ENCODE results near the gene NFIL3.
A peak's percentile ranks its signal among the peaks of the same experiment; 100 is the strongest.

NFIL3 gene

DNA sequence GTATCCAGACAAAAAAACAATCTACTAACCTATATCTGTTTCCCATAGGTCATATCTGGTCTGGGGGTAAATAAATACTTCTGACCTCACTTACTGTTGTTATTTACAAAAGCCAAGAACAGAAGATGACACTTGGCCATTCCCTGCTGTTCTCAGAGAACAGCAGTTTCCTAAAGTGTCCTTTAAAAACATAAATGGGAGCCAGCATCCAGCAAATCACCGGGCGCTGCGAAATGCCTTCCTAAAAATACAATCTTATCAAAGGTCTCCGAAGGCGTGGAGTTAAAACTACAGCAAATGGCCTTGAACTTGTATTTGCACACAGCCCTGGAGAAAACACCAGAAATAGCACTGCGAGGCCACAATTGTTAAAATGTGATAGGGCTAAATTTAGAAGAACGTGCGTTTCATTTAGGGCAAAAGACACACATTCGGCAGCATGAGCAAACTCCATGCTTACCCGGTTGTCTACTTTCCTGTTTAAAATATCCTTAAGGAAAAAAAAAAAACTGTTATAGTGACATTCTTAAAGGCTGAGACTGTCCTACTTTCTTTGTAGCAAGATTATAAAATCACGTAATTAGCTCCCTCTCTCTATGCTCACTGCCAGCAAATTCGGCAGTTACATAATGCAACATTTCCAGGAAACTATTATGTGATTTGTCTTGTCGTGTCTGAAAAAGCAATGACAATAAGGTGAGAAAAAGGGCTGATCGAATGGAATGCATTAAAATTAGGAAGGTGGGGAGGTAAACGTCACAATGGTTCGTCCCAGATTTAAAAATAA is 1.5 kb downstream of the NFIL3 start:
- DNase-seq = no peak

DNA sequence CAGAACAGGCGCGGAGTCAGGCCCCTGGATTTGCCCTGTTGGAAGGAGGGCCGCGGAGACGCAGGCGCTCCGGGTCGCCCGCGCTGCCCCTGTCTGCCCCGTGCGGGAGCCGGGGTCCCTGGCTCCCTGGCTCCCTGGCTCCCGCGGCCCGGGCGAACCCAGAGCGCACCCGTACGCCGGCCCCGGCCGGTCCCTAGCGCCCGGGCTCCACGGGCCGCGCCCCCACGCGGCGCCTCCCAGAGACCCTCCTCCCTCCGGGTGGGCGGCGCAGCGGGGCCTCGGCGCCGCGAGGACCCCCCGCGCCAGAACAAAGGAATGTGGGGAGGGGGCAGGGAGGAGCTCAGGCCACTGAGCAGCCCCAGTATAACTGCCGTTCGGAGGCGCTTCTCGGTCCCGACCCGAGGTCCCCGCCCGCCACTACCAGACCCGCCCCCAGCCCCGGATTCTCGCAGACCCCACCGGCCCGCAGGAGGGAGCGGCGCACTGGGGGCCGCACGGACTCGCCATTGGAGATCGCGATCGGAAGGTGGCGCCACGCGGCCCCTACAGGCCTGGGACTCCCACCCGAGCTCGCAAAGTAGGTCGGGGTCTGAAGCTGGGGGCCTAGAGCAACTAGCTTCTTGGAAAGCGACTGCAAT is 2.4 kb downstream of the NFIL3 start:
- DNase-seq = no peak

DNA sequence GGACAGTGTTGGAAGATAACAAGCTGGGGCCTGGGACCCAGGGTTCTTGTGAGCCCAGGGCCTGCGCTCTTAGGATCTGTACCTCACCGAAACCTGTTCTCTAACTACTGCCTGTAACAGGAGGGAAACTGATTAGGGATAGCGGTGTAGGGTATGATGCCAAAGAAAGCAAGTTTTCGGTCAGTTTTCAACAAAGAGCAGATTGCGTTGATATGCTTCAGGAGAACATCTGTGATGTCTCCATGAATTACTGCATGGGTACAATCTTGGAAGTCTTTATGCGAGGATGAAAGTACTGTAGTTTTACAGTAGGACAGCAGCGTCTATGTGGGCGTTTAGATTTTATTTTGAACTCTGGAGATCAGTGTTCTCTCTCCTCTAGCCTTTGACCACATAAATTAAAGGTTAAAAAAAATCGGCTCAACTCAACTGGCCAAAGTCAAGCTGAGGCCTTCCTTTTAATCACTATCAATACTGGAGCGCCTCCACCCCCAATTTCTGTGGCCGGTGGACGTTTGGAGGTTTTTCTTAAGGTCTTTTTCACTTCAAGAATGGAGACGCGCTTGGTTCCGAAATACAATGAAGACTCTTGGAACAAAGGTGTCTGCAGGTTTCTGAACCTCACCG is 3.0 kb downstream of the NFIL3 start:
- DNase-seq = no peak

DNA sequence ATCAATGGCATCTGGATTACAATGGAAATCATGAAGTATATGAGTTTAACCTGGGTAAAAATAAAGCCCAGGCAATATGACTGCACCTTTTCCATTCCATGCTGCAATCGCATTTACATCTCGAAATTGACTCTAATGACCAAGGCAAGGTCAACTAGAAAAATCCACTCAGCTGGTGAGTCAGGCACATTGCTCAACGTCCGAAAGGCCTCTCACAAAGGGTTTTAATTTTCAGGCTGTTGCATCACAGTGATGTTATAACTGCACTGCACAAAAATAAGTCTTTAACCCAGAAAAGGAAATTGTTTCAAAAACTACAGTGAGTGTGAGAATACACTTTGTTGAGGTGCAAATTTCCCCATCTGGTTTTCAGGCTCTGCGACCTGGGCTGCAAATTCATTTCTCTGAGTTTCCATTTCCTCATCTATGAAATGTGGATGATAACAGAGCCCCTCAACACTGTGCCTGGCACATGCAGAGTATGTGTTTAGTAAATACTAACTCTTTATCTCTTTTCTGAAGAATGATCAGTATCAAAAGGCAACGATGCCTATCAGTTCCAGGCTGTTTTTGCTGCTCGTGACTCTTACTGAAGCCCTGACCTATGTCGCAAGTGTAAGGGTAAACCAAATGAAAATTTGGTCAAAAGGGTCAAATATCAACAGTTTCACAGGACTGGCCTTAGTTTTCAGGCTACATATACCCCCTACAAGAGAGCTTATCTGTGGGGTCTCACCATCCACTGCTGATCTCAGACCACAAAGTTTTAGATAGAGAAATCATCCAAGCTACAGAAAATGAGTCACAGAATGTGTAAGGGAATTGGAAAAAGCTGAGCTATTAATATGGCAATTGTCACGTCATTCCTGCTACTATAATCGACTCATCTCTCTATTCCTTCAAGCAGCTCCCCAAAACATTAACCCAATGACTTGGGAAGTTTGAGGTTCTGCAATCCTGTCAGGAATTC is 4.1 kb downstream of the NFIL3 start:
- peak in 1 of 2 donors; percentile 68 for DNase-seq

DNA sequence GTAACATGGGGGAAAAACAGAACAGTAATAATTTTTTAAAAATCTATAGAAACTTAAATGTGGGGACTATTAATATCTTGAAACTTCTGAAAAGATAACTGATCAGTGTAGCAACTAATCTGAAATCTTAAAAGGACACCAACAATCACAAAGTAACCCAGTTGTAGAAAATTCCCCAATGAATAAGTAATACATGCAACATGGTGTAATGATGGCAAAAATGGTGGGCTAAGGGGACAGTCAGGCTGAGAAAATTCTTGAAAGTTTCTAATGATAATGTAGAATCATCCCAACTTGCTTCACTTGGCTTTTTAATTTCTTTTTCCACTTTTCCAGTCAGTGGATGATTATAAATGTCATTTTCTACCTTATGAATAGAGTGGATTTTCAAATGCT is 5.4 kb downstream of the NFIL3 start:
- DNase-seq = no peak

DNA sequence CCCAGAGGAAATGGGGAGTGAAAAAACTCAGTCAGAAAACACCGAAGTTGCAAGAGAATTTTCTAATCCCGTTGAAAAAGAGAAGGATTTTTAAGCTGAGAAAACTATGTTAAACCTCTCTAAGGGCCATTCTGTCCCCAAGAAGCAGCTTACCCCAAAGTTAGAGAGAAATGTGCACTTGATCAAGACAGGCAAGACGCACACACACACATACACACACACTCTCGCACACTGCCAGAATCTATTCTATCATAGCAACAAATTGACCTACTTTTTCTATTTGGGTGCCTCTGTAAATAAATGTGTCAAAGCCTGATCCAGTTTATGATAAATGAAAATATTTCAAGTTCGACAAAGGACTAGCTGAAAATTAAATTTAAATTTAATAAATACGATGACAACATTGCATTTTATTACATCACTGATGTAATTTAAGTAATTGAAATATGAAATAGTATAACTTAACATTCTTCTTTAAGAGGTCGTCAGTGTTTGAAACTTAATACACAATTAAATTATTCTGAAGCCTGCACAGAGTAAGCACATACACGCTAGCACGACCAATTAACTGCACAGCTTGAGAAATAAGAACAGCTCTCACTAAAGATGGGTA is 5.9 kb downstream of the NFIL3 start:
- DNase-seq = no peak

DNA sequence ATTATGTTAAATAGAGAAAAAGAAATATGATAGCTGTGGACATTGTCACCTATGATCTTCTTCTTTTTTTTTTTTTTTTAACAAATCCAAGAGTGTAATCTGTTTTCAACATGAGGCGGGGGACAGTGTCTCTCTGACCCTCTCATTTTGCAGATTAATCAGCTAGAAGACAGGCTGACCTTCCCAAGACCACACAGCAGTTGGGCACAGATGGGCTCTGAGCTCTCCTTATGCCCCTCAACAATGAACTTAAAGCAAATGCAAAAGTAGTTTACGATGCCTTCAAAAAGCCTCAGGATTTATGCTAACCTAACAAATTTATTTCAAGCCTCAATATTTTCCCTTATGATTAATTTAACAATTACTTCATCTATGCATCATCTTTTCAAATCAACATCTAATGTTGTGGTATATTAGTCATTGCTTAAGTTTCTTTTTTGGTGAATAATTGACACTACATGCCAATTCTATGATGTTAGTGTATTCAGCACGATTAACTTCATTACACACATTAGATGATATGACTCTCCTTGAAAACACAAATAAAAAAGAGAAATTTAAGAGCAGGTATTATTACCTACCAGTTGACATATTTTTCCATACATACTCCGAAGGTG is 7.4 kb downstream of the NFIL3 start:
- DNase-seq = no peak

DNA sequence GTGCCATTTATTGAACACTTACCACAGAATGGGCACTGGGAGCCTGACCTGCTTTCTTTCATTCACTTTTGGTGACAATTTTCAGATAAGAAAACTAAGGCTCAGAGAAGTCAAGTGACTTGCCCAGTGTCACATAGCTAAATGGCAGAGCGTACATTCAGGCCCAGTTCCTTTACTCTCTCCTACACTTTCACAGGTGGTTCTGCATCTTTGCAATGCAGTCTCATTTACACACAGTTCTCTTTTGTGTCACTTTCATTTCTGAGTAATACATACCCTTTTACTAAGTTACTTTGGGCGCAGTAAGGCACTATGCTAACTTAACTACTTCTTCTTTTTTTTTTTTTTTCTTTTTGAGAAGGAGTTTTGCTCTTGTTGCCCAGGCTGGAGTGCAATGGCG is 8.3 kb downstream of the NFIL3 start:
- no peak for DNase-seq

DNA sequence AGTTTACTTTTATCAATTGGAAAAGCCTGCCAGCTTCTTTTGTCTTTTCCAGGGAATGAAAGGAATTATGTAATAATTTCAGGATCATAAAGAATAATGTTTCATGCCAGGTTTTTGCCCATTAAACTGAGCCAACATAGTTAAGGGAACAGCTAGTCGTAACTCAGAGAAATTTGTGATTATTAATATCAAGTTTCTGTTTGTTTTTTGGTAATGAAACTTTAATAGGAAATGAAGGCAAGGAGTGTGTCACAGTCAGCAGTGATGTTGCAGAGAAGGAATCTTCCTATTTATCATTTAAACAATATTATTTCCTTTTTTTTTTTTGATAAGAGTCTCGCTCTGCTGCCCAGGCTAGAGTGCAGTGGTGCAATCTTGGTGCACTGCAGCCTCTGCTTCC is 10.7 kb downstream of the NFIL3 start:
- DNase-seq = no peak

DNA sequence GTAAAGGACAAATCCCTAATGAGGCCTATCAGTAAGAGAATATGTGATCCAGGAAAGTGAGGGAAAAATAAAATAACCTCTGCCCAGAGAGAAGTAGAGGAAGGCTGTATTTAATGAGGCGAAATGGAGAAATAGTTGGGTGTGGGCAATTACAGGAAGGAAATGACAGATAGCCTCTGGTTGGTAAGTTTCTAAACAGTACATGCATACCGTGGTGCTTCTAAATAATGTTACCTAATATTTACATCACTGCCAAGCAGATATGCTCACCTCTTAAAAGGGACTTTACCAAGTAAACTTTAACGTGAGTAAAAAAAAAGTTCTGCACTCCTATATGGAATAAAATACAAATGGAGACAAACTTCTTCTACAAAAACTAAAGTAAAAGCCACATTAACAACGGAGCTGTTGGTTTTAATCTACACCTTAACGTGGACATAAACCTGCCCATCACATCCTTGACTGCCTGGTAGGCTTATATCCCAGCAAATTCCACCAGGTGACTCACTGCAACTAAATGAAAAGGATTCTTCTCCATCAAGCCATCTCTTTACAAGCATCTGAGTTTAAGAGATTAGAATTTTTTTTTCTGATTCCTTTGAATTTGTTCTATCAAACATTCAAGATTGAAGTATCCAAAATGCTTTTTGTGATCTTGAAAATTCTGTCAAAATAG is 12.4 kb downstream of the NFIL3 start:
- DNase-seq = no peak

DNA sequence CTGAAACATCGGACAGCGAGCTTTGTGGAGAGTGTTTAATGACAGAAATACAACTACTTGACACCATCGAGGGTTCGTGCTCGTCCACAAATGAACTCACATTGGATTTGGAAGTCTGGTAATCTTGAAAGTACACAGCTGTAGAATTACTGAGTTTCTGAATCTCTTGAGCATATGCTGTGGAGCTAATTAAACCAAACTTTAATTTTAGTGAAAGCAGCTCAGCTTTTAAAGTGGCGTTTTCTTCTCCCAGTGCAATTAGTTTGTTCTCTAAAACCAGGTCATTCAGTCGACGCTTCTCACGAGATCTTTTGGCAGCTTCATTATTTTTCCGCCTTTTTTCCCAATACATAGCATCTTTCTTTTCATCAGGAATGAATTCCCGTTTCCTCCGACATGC is 13.5 kb downstream of the NFIL3 start:
- no peak for DNase-seq

DNA sequence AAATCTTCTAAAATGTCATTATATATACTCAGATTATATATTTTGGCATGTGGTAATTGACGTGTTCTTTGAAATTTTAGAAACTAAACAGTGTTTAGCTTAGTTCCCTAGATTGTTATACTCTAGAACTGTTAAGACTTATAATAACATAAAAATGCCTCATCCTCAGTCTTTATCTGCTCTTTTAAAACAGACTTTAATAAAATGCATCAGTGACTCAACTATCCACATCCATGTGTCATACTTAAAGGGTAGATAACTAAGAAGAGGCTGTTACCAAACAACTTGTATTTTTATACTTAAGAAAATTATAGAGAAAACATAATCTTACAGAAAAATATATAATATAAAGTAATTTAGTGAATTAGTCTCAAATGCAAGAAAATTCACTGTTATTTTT is 15.2 kb downstream of the NFIL3 start:
- no peak for DNase-seq

DNA sequence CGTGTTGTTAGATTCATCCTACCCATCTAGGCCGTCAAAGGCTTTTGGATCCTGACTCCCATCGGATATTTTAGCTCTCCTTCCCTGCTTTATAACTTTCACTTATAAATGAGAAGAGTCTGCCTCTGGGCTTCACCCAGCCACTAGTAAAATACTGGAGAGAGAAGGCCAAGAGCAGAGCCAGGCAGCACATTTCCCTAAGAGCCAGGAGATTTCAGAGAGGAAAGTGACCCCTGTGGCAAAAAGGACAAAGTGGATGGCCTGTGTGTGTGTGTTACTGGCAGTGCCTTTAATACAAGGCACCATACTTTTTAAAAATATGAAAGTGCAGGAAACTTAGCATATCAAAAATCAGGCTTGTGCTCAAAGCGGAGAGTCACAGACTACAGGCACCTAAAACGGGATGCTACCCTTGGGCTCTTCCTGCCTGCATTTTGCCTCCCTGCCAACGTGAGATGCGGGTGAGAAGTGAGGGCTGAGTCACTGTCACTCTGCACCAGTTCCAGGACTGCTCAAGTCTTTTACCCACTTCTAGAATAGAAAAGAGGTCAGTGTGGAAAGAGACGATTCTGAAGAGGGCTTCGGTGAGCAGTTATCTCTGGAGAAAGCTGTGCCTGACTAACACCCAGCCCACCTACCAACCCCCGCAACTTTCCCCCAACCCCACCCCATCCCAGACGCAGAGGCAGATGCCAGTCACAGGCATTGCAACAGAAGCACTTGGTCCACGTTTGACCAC is 15.9 kb downstream of the NFIL3 start:
- DNase-seq = no peak

DNA sequence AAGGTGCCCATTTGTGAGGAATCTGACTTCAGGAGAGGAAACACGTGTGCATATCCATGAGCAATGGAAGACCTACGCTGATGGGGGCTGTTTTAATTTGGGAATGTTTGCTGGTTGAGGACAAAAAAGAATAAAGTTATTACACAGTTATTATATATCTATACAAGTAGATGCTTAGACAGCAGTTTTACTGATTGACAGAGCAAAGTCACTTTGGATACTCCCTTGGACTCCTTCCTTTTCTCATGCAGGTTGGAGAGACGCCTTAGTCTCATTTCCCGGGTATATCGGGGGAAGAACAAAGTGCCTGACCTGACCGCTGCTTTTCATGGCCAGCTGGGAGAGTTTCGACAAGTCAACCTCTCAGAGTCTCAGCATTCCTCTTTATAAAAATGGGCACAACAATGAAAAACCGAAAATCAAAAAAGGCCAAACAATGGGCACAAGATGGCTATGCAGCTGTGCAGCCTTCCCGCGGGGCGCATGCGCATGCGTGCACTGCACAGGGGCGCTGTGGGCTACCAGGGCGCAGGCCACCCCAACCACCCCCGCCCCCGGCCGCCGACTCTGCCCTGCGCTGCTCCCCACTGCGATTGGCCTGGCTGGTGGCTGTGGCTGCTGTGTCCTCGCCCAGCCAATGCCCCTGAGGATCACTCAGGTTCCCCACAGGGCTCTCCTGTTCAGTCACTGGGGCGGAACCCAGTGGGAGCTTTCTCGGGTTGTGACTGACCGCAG is 18.1 kb downstream of the NFIL3 start:
- no peak for DNase-seq

DNA sequence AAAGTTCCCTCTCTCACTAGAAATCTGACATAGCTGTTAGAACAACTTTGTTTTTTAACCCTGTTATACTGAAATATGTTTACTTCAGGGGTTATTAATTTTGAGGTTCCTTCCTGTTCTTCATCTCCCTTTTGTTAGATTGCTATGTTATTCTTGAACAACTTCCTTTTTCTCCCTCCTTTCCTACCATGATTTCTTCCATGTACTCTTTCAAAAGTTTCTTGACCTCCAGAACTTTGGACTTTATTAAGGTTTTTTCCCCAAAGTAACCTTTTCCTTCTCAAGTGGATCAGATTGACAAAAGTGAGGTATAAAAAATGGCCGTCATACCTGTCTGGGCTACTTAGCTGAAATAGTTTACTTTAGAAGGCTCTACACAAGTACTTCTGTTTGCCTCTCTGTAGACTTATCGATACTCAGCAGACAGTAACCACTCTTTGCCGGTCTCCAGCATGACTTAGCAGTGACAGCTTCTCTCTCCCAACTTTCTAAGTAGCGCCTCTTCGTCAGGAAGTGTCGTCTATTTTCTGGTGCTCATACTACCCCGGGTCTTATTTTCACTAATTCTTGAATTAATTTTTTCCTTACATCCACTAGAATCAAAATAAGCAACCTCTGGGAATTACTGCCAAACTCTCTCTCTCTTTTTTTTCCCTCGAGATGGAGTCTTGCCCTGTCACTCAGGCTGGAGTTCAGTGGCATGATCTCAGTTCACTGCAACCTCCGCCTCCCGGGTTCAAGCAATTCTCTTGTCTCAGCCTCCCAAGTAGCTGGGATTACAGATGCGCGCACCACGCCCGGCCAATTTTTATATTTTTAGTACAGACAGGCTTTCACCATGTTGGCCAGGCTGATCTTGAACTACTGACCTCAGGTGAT is 19.7 kb downstream of the NFIL3 start:
- no peak for DNase-seq

DNA sequence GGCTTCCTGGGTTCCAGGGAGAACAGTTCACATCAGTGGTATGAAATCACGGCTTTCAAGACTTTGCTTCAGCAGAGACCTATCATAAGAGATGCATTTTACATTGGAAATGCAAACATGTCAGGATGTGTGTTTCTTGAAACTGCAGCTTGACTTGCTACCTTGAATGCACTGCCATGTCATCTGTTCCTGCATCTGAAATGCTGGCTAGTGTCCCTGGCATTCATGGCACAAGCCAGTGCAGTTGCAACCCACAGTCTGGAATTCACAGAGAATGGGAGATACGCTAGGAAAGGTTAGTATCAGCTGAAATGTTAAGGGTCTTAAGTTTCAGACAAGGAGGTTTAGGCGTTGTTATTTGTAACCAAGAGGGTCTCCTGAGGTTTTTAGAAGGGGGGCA is 24.7 kb downstream of the NFIL3 start:
- DNase-seq = no peak

DNA sequence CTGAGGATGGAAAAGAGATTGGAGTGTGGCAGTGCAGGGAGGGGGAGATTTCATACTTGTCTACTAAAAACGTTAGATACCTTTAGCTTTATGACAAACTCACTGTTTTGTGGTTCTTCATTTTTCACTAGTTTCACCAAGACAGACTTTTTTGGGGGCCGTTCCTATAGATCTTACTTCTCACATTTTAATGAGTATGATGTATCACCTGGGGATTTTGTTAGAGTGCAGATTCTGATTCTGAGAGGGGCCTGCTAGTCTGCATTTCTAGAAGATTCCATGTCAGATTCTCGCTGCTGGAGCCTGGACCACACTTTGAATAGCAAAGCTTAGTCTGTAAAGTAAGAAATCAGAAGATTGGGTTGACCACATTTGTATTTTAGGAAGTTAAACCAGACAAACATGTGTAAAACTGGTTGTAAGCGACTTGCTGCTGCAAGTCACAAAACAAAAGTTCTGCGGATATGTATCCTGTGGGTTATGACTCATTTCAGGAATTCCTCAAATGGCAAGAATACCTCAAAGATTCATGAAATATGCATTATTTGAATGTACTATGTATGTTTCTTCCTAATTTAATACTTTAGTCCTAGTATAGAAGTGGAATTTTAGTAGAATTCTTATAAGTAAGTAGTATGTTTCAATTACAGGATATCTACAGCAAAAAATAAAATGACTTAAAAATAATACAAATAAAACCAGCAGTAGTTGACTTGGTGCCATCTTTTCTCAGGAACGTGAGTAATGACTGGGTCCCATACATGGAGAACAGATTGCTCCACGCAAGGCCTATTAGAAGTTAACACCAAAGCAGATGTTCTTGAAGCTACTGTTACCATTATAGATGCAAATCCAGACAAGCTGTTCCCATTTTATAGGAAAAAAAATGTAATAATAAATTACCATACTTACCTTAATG is 27.8 kb downstream of the NFIL3 start:
- no peak for DNase-seq

DNA sequence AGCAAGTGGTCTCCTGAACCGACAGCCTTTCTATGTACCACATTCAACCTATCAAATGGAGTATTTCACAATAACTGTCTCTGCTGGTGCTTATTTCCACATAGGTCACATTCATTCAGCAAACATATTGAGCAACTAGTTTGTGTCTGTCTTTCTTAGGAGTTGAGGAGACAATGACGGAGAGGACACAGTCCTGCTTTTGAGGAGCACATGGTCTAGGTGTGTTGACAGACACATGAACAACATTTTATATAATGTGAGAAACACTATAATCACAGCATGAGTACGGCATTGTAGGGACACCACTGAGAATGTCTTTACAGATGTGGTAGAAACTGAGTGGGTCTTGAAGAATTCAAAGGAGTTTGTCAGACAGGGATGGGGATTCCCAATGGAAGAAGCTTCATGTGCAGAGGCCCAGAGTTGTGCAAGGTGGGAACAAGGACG is 28.5 kb downstream of the NFIL3 start:
- no peak for DNase-seq
